CD4-positive, alpha-beta T cell (primary cell): ENCODE data around the gene NFKB1. TPM values are rescaled to one million over a fixed set of nuclear protein-coding genes. Genes with fewer than 3 reads are reported as not detected.

Source experiments
- ATAC-seq: fragments of 200-7000 bp; cut with Tn5 transposase; one replicate; pipeline ENCODE4 v1.10.0; 2022; ENCODE audit warnings: mild to moderate bottlenecking; ENCODE audit not compliant: poor library complexity
- CTCF ChIA-PET: fragments of 350-600 bp; sonication (Branson Sonifier 250); formaldehyde crosslinking; loops from one replicate; lab custom pipeline; 2021; ENCODE audit warnings: antibody characterized with exemption, inconsistent platforms; lab: Charles Lee
- POLR2A ChIA-PET: fragments of 350-600 bp; sonication (Branson Sonifier 250); formaldehyde crosslinking; loops from one replicate; lab custom pipeline; 2021; ENCODE audit warnings: antibody characterized with exemption, inconsistent platforms; lab: Charles Lee
- DNase-seq, 14 experiments: peaks; one replicate each; pipeline ENCODE4 v3.0.0-alpha.2; 2013 to 2020; ENCODE audit warnings: mixed read lengths in 2 of 14
- H3K27ac ChIP-seq, 2 donors: one replicate each; pipeline versions ENCODE4 v1.5.1 to v1.7.0; 2013; ENCODE audit warnings: low read length in 2 of 2, low read depth in 1 of 2, mild to moderate bottlenecking in 1 of 2
- H3K27me3 ChIP-seq, 2 experiments: 1 replicate in 1 of 2; 2 replicates in 1 of 2; pipeline versions ENCODE4 v1.6.1 to v1.7.0; 2013; ENCODE audit warnings: low read length in 2 of 2, control low read depth in 1 of 2, mild to moderate bottlenecking in 1 of 2, moderate library complexity in 1 of 2; ENCODE audit not compliant: insufficient read depth in 2 of 2, control insufficient read depth in 1 of 2
- H3K36me3 ChIP-seq: one replicate; pipeline ENCODE4 v1.6.1; 2013; ENCODE audit warnings: low read length, control low read depth; ENCODE audit not compliant: insufficient read depth
- H3K4me1 ChIP-seq: one replicate; pipeline ENCODE4 v1.6.1; 2013; ENCODE audit warnings: low read length, control low read depth; ENCODE audit not compliant: insufficient read depth
- H3K4me3 ChIP-seq: one replicate; pipeline ENCODE4 v1.5.1; 2013; ENCODE audit warnings: mild to moderate bottlenecking, low read length, moderate library complexity
- H3K9me3 ChIP-seq, 2 experiments: 1 replicate in 1 of 2; 2 replicates in 1 of 2; pipeline versions ENCODE4 v1.6.1 to v1.7.0; 2013; ENCODE audit warnings: low read length in 2 of 2, mild to moderate bottlenecking in 2 of 2, control low read depth in 1 of 2, moderate library complexity in 1 of 2; ENCODE audit not compliant: control insufficient read depth in 1 of 2, insufficient read depth in 1 of 2
- H3K27ac Mint-ChIP-seq: one replicate; pipeline ENCODE4 v1.8.0; 2020; ENCODE audit warnings: mixed read lengths
- H3K27me3 Mint-ChIP-seq: one replicate; pipeline ENCODE4 v1.8.0; 2021; ENCODE audit warnings: mixed read lengths
- H3K36me3 Mint-ChIP-seq: one replicate; pipeline ENCODE4 v1.8.0; 2021; ENCODE audit warnings: low read depth, mixed read lengths
- H3K4me1 Mint-ChIP-seq: one replicate; pipeline ENCODE4 v1.8.0; 2021; ENCODE audit warnings: low read depth, mixed read lengths
- H3K4me3 Mint-ChIP-seq: one replicate; pipeline ENCODE4 v1.8.0; 2020; ENCODE audit warnings: mild to moderate bottlenecking, mixed read lengths
- H3K9me3 Mint-ChIP-seq: one replicate; pipeline ENCODE4 v1.8.0; 2020; ENCODE audit warnings: mixed read lengths
- CTCF ChIP-seq: fragments of 200-600 bp; IDR thresholded peaks from one replicate; pipeline ENCODE4 v1.8.0; 2022; ENCODE audit warnings: antibody characterized with exemption, mild to moderate bottlenecking
- intact Hi-C, 2 experiments: fragments of 100-400 bp; cut with DNase I in 1 of 2; cut with micrococcal nuclease in 1 of 2; formaldehyde crosslinking; loops; one replicate each; pipeline versions ENCODE4 v1.15.1 to v1.9.0; 2023 to 2025; cut with DNase I, micrococcal nuclease
- total RNA-seq, 174 experiments: library from RNA in 2 of 174; stranded (reverse) in 2 of 174; gene quantifications; one replicate each; pipeline ENCODE4 v1.2.3 and lab custom pipeline; 2021 to 2026

The NFKB1 gene
- total RNA-seq, 2 experiments from 2014 or later, result 134 TPM

- Histone ChIP-seq H3K4me3 (no peak overlapping the region), H3K9me3 (no peaks in the 10 kb centered on the region), H3K4me1 (peaks cover 8% of the 10 kb centered on the region), H3K27me3 (no peaks in the 10 kb centered on the region), H3K27ac (no peak overlapping the region), H3K36me3 (peaks cover 46% of the 10 kb centered on the region)
- H3K27ac Mint-ChIP-seq, result no peak overlapping the region
- DNase-seq (no peak), ATAC-seq (no peak)
- peaks cover 92% of the 10 kb centered on the region for H3K36me3 Mint-ChIP-seq
- ChIA-PET POLR2A (interaction anchor here (0.6 to 2.0 kb wide), 3 partner anchors 13 to 1317 kb away, joined by 3 to 9 read pairs (median 4); no protein-coding TSS in a partner anchor), CTCF (interaction anchor here (0.7 to 1.0 kb wide), 2 partner anchors 35 to 46 kb away, joined by 3 read pairs; no protein-coding TSS in a partner anchor)
- H3K4me1 Mint-ChIP-seq, result peaks cover 67% of the 10 kb centered on the region
- intact Hi-C loops, result no loop called here
- no peak for TF ChIP-seq CTCF
- no peaks in the 10 kb centered on the region for H3K9me3 Mint-ChIP-seq
- no peak overlapping the region for H3K4me3 Mint-ChIP-seq
- H3K27me3 Mint-ChIP-seq, result no peaks in the 10 kb centered on the region
Measured at GRCh38 chr4:102546635-102547034, 45.5 kb downstream of the NFKB1 start.

GRCh38 chr4:102547973-102548372 is 46.8 kb downstream of the NFKB1 start:
- Mint-ChIP-seq H3K4me3 (no peak overlapping the region), H3K27ac (no peak overlapping the region), H3K4me1 (peaks cover 72% of the 10 kb centered on the region), H3K9me3 (no peaks in the 10 kb centered on the region), H3K36me3 (peaks cover 91% of the 10 kb centered on the region), H3K27me3 (no peaks in the 10 kb centered on the region)
- no peak for ATAC-seq
- DNase-seq, result no peak
- ChIA-PET CTCF (interaction anchor here (1.5 kb wide), 1 partner anchor 25 kb away, joined by 4 read pairs; no protein-coding TSS in a partner anchor), POLR2A (no interaction called here)
- Histone ChIP-seq H3K4me1 (peaks cover 13% of the 10 kb centered on the region), H3K36me3 (peaks cover 36% of the 10 kb centered on the region), H3K9me3 (no peaks in the 10 kb centered on the region), H3K27ac (no peak overlapping the region), H3K27me3 (no peaks in the 10 kb centered on the region), H3K4me3 (no peak overlapping the region)
- intact Hi-C loops, result no loop called here
- no peak for TF ChIP-seq CTCF

- H3K9me3 ChIP-seq, result no peaks in the 10 kb centered on the region
Measured at GRCh38 chr4:102551958-102552565, 50.9 kb downstream of the NFKB1 start.

More at GRCh38 chr4:102551958-102552565, 50.9 kb downstream of the NFKB1 start:
- no peaks in the 10 kb centered on the region for H3K27me3 ChIP-seq
- H3K27me3 Mint-ChIP-seq, result no peaks in the 10 kb centered on the region
- H3K36me3 Mint-ChIP-seq, result peaks cover 53% of the 10 kb centered on the region
- H3K27ac ChIP-seq, result peak overlapping the region in 1 of 2 donors; percentile 9
- H3K4me3 Mint-ChIP-seq, result peak overlapping the region; percentile 16
- no peaks in the 10 kb centered on the region for H3K9me3 Mint-ChIP-seq
- ChIA-PET POLR2A (interaction anchor here (0.7 kb wide), 1 partner anchor 53 kb away, joined by 3 read pairs; no protein-coding TSS in a partner anchor), CTCF (interaction anchor here (1.2 kb wide), 1 partner anchor 28 kb away, joined by 3 read pairs; no protein-coding TSS in a partner anchor)
- H3K27ac Mint-ChIP-seq, result peak overlapping the region; percentile 16
- no peak for ATAC-seq
- H3K4me1 Mint-ChIP-seq, result peaks cover 51% of the 10 kb centered on the region
- no peak overlapping the region for H3K4me3 ChIP-seq
- H3K4me1 ChIP-seq, result peaks cover 17% of the 10 kb centered on the region
- DNase-seq, result no peak
- peaks cover 16% of the 10 kb centered on the region for H3K36me3 ChIP-seq
- TF ChIP-seq CTCF, result no peak
- intact Hi-C loops, result no loop called here
